HG03521 (cell line): ENCODE results near the gene ADARB2.
A peak's percentile ranks its signal among the peaks of the same experiment; 100 is the strongest.
"Not testable (repeated sequence)": the region's sequence is repeated elsewhere in the genome, so short reads cannot be mapped to it uniquely, and the experiment has no call there.

Experiments used
- ATAC-seq: cut with Tn5 transposase; IDR thresholded peaks from one replicate; pipeline ENCODE4 v1.9.1; 2021; ENCODE audit warnings: mild to moderate bottlenecking, moderate library complexity; ENCODE audit not compliant: unreplicated experiment

The ADARB2 gene

DNA sequence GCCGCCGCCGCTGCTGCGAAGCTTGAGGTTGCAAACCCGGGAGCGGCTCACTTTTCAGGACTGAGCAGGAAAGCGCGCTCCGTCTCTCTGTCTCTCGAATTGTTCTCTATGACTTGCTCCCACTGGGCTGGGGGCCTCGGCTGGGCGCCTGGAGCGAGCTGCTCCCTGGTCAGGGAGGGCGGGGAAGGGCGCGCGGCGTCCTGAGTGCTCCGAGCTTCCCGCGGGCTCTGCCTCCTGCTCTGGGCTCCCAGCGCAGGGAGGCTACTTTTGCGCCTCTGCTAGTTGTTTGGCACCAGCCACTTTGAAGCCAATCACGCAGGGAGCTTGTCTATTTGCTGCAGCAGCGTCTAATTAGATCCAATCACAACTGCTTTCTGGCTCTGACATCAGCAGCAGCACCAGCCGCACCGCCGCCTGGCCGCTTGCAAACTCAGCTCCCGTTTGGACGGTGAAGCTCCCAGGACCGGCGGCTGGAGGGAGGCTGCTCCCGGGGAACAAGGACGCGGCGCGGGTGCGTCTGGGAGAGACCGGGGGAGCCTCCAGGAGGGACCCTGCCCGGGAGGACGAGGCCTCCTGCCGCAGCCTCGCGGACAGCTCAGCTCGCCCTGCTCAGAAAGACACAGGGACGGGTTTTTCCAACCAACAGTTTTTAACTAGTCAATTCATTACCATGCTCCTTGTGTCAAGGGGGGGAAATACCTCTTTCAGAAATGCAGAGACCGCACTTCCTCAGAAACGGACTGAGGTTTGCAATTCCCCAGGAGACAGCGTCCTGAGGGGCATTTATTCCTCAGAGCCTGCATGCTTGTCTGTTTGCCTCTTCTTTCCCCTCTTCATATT lies at the start of gene ADARB2:
Gene ADARB2, minus strand, starts transcription at position 304 of the 840 bp plus-strand sequence.
- peak; percentile 71 for ATAC-seq

DNA sequence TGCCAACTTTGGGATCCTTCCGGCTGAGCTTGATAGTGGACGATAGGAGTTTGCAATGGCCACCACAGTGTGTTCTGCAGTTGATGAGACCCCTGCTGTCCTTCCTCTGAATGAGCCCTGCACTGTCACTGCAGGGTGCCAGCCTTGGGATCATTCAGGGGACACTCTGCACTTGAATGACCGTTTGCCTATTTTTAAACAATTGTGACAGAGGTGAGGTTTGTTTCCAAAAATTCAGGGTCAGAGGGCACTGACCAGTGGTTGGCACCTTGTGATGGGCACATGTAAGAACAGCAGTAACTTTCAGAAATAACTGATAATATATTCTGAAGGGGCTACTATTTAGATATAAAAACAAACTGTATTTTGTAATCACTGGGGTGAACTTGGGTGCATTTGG lies 48.5 kb upstream of the ADARB2 start:
- ATAC-seq: no peak

GRCh38 chr10:1782841-1783240 lies 45.5 kb upstream of the ADARB2 start:
- no peak for ATAC-seq

DNA sequence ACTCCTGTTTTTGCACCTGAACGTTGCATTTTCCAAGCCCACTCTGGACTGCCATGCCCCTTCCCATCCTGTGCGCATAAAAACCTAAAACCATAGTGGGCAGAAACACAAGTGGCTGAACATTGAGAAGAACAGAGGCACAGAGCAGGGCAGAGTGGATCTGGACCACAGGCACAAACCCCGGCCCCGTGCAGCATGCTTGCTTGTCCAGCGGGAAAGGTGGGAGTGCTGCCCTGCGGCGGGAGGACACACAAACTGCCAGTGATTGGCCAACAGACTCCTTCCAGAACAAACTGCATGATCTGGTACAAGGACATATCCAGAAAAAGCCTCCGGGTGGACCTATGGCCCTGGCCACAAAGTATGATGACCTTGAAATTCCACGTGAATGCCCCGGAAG lies 42.5 kb upstream of the ADARB2 start:
- ATAC-seq: no peak

DNA sequence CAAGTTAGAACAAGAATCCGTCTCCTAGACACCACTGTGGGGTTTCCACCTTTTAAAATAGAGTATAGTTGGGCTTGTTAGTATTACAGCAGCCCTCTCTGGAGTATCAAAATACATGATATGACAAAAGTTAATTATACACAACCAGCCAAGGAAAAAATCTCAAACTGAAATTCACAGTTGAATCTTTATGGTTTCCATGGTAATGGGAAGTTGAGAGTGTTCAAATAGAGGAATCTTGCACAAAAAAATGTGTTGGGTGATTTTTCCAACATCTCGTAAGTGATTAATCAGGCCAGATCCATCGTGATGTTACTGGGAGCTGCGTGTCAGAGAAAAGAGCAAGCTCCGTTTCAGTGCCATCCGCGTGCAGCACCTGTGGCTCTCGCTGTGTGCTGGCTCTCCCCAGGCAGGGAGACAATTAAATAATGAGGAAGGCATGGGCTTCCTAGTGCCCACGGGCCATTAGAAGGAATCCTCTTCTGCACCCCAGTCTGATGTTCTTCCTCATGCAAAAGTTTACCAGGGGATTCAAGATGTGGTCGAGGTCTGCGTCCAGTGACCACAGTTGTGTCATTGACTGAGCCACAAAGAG lies 41.1 kb upstream of the ADARB2 start:
- no peak for ATAC-seq

- ATAC-seq: no peak
Measured at GRCh38 chr10:1776127-1776662, 38.9 kb upstream of the ADARB2 start.

DNA sequence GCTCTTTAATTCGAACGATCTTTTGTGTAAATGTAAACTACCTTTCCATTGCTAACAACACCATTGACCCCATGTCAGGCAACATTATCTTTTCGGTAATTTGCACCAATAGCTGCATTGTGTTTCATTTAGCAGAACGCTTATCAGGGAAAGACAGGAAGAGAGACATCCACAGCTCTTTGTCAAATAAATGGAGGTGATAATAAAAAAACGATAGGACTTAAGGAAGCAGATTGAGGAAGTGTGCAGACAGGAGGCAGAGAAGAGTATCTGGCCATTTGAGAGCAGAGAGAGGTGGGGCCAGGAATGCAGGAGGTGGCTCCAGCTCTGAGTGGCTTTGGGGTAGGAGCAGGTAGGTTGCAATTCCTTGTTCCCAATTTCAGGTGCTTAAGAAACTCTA lies 37.5 kb upstream of the ADARB2 start:
- no peak for ATAC-seq

GRCh38 chr10:1773204-1773603 lies 35.9 kb upstream of the ADARB2 start:
- ATAC-seq: not testable (repeated sequence)

DNA sequence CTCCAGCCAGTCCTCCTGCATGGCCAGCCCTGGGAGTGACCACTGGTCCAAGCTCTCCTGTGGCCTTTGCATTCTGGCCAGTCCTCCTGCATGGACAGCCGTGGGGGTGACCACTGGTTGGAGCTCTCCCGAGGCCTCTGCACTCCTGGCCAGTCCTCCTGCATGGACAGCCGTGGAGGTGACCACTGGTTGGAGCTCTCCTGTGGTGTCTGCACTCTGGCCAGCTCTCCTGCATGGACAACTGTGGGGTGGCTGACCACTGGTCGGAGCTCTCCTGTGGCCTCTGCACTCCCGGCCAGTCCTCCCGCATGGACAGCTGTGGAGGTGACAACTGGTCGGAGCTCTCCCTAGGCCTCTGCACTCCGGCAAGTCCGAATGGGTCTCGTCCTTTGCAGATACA lies 28.7 kb upstream of the ADARB2 start:
- ATAC-seq: no peak

DNA sequence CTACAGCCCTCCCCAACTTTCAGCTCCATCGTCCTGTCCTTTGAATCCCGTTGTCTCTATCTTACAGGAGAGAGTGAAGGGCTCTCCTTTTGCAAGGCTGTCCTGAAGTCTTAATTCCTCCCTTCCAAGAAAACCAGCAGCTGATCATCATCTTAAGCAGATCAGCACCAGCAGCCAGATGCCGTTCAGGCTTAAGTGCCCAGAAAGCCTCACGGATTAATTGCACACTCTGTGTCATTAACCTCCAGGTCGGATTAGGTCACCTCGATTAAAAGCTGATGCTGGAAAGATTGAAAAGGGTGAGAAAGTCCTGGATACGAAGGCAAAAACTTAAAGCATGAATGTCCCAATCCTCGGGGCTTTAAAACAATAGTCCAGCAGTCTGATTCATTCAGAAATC lies 24.8 kb upstream of the ADARB2 start:
- no peak for ATAC-seq

- no peak for ATAC-seq
Measured at GRCh38 chr10:1754506-1755153, 17.3 kb upstream of the ADARB2 start.

- ATAC-seq: no peak
Measured at GRCh38 chr10:1752153-1752552, 14.8 kb upstream of the ADARB2 start.

GRCh38 chr10:1747590-1748157 lies 10.3 kb upstream of the ADARB2 start:
- no peak for ATAC-seq

DNA sequence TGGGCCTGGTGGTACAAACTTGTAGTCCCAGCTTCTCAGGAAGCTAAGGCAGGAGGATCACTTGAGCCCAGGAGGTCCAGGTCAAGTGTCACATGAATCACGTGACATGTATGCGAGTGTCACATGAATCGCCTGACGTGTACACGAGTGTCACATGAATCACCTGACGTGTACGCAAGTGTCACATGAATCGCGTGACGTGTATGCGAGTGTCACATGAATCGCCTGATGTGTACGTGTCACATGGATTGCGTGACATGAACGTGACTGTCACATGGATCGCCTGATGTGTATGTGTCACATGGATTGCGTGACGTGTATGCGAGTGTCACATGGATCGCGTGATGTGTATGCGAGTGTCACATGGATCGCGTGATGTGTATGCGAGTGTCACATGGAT lies 9.5 kb upstream of the ADARB2 start:
- no peak for ATAC-seq

GRCh38 chr10:1745780-1746456 lies 8.6 kb upstream of the ADARB2 start:
- no peak for ATAC-seq

- no peak for ATAC-seq
Measured at GRCh38 chr10:1744524-1744923, 7.2 kb upstream of the ADARB2 start.

- ATAC-seq: no peak
Measured at GRCh38 chr10:1743141-1743540, 5.8 kb upstream of the ADARB2 start.

DNA sequence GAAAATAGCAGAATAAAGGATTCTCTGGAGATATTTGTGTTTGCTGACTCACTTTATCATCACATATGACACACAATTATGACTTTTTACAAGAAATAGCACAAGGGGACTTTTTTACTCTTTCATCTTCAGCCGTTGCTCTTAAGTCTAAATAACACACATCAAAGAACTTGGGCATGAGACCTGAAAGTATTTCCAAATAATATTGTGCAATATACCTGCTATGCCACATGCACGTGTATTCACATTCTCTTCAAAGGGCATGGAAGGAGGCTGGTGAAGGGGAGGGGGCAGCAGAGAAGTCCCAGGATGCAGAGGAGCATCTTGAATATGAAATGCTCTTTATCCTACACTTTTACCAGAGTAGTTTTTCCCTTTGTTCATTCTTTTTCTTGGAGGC lies 4.1 kb upstream of the ADARB2 start:
- no peak for ATAC-seq

- ATAC-seq: no peak
Measured at GRCh38 chr10:1739751-1740150, 2.4 kb upstream of the ADARB2 start.

DNA sequence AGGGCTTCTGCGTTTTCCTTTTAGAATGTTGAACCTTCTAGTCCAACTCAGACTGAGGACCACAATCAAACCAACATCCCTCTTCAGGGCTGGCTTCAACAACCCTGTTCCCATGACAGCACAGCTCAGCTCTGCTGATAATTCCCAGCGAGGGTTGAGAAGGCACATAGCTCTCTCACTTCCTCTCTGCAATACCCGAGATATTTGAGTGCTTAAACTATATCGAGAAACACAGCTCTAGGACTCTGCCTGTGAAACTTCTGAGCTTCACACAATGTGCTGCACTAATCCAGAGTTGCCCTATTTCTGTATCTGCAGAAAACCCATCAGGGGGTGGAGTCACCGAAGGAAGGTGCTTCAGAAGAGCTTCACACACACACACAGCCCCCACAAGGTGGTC lies 1.6 kb upstream of the ADARB2 start:
- ATAC-seq: no peak

- ATAC-seq: no peak
Measured at GRCh38 chr10:1736972-1737221, 428 bp downstream of the ADARB2 start.
